ENCODE results near the gene ASRGL1.

GRCh38 chr11:62307950-62308349, 29.3 kb upstream of the ASRGL1 start:
- no peak for TF ChIP-seq CTCF (IDR thresholded peaks at IDR 0.05)
- no peak for TF ChIP-seq POLR2A (IDR thresholded peaks at IDR 0.05)
- TF ChIP-seq POLR2AphosphoS5 (IDR thresholded peaks at IDR 0.05), result no peak
